GM18519 (cell line): ENCODE data around the gene RTKN.

Experiments used
- ATAC-seq: cut with Tn5 transposase; IDR thresholded peaks from one replicate; pipeline ENCODE4 v1.9.1; 2021; ENCODE audit warnings: mild to moderate bottlenecking, moderate library complexity; ENCODE audit not compliant: unreplicated experiment, low FRiP score

The RTKN gene

GRCh38 chr2:74384051-74384450 is 57.7 kb downstream of the RTKN start:
- no peak for ATAC-seq

- ATAC-seq: no peak
Observed at GRCh38 chr2:74383254-74383653, 58.5 kb downstream of the RTKN start.

GRCh38 chr2:74381751-74382150 is 60.0 kb downstream of the RTKN start:
- ATAC-seq: no peak

- no peak for ATAC-seq
Observed at GRCh38 chr2:74379851-74380789, 61.6 kb downstream of the RTKN start, which contains the start of gene DCTN1. TSS of gene DCTN1 (minus strand) at chr2:74380311. CDS start at chr2:74380037, 274 bp downstream.

GRCh38 chr2:74378007-74378406 is 63.7 kb downstream of the RTKN start:
- no peak for ATAC-seq

- no peak for ATAC-seq
Observed at GRCh38 chr2:74375838-74376237, 65.9 kb downstream of the RTKN start.
